Loucy (cell line): ENCODE data around the gene MYO5C.

Source experiments
- H2AFZ ChIP-seq: fragments of 200-600 bp; sonication (generic); 2 replicates; pipeline ENCODE4 v1.6.0; 2016; ENCODE audit warnings: antibody characterized with exemption, mild to moderate bottlenecking, low read length, moderate library complexity
- H3F3A ChIP-seq: fragments of 200-600 bp; 2 replicates; pipeline ENCODE4 v1.6.0; 2016; ENCODE audit warnings: antibody characterized with exemption, low read depth, mild to moderate bottlenecking
- H3K27me3 ChIP-seq: fragments of 200-600 bp; sonication (generic); 2 replicates; pipeline ENCODE4 v1.6.1; 2014; ENCODE audit warnings: low read length, mild to moderate bottlenecking; ENCODE audit not compliant: insufficient read depth, poor library complexity, severe bottlenecking
- H3K36me3 ChIP-seq: fragments of 200-600 bp; sonication (generic); 2 replicates; pipeline ENCODE4 v1.6.1; 2016; ENCODE audit warnings: low read length; ENCODE audit not compliant: insufficient read depth
- H3K4me1 ChIP-seq: fragments of 200-600 bp; sonication (generic); 2 replicates; pipeline ENCODE4 v1.5.1; 2014; ENCODE audit warnings: low read length, mild to moderate bottlenecking; ENCODE audit not compliant: insufficient read depth, poor library complexity, severe bottlenecking
- H3K4me2 ChIP-seq: fragments of 200-600 bp; sonication (generic); 2 replicates; pipeline ENCODE4 v1.6.0; 2014; ENCODE audit warnings: antibody characterized with exemption, low read length, low read depth, mild to moderate bottlenecking; ENCODE audit not compliant: poor library complexity, severe bottlenecking
- H3K4me3 ChIP-seq: fragments of 200-600 bp; sonication (generic); 2 replicates; pipeline ENCODE4 v1.5.1; 2014; ENCODE audit warnings: low read length, mild to moderate bottlenecking, mixed read lengths; ENCODE audit not compliant: poor library complexity, severe bottlenecking
- H3K79me2 ChIP-seq: fragments of 200-600 bp; sonication (generic); 2 replicates; pipeline ENCODE4 v1.6.1; 2014; ENCODE audit warnings: low read length; ENCODE audit not compliant: insufficient read depth
- H3K9ac ChIP-seq: fragments of 200-600 bp; sonication (generic); 2 replicates; pipeline ENCODE4 v1.6.0; 2014; ENCODE audit warnings: mild to moderate bottlenecking, low read depth, low read length, moderate library complexity; ENCODE audit not compliant: poor library complexity, severe bottlenecking
- H3K9me2 ChIP-seq: fragments of 200-600 bp; sonication (generic); replicated peaks from 2 replicates; pipeline ENCODE4 v1.6.1; 2016; ENCODE audit warnings: low read depth, low read length, mixed read lengths
- H3K9me3 ChIP-seq: fragments of 200-600 bp; sonication (generic); 2 replicates; pipeline ENCODE4 v1.6.1; 2014; ENCODE audit warnings: mild to moderate bottlenecking, antibody characterized with exemption, low read length, low read depth; ENCODE audit not compliant: insufficient read depth
- H4K20me1 ChIP-seq: fragments of 200-600 bp; sonication (generic); 2 replicates; pipeline ENCODE4 v1.6.0; 2014; ENCODE audit warnings: antibody characterized with exemption, low read length, mild to moderate bottlenecking; ENCODE audit not compliant: insufficient read depth, poor library complexity, severe bottlenecking
- EZH2phosphoT487 ChIP-seq: fragments of 200-600 bp; IDR thresholded peaks from 2 replicates; pipeline ENCODE4 v1.6.1; 2018; ENCODE audit warnings: antibody characterized with exemption, mild to moderate bottlenecking, moderate library complexity, borderline replicate concordance
- TF ChIP-seq, protein P1 (sequence below): fragments of 200-600 bp; sonication (generic); conservative IDR thresholded peaks from 2 replicates; pipeline ENCODE4 v1.5.1; 2014; ENCODE audit warnings: mild to moderate bottlenecking, antibody characterized with exemption, low read length

Gene MYO5C

DNA sequence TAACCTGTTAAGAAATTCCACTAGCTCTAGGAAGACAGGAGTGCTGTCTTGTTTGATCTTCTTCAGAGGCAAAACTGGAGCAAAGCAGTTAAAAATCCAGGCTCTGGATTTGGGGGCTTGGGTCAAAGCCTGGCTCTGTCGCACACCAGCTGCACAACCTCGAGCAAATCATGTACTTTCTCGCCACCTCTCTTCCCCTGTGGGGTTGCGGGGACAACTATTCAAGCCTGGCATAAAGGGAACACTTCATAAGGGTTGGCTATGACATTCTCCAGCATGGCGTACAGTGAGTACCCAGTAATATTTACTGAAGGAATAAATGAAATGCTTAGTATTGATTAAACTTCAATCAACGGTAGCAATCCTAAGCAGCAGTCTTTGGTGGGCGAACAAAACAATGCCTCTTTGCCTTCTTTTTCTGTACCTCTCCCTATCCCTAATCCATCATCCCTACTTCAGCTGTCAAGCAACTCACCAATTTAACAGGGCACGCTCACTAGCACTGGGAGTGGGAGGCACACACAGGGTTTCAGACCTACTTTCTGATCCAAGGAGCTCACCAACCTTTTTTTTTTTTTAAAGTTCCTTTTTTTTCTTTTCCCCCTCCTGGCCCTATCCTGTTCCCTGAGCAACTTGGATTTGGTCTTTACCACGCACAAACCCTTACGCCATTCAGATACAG is 137.4 kb downstream of the MYO5C start:
- no peaks in the 10 kb centered on the region for H3K9me2 ChIP-seq
- H3F3A ChIP-seq = no peaks in the 10 kb centered on the region
- H3K4me1 ChIP-seq = peaks cover 16% of the 10 kb centered on the region
- H3K9me3 ChIP-seq = no peaks in the 10 kb centered on the region
- peaks cover 4% of the 10 kb centered on the region; the same call in 1 of the 2 replicates for H3K79me2 ChIP-seq
- H2AFZ ChIP-seq = no peak overlapping the region
- H3K9ac ChIP-seq = no peak overlapping the region
- H4K20me1 ChIP-seq = no peaks in the 10 kb centered on the region
- no peak for TF ChIP-seq EZH2phosphoT487
- TF ChIP-seq, protein P1, sequence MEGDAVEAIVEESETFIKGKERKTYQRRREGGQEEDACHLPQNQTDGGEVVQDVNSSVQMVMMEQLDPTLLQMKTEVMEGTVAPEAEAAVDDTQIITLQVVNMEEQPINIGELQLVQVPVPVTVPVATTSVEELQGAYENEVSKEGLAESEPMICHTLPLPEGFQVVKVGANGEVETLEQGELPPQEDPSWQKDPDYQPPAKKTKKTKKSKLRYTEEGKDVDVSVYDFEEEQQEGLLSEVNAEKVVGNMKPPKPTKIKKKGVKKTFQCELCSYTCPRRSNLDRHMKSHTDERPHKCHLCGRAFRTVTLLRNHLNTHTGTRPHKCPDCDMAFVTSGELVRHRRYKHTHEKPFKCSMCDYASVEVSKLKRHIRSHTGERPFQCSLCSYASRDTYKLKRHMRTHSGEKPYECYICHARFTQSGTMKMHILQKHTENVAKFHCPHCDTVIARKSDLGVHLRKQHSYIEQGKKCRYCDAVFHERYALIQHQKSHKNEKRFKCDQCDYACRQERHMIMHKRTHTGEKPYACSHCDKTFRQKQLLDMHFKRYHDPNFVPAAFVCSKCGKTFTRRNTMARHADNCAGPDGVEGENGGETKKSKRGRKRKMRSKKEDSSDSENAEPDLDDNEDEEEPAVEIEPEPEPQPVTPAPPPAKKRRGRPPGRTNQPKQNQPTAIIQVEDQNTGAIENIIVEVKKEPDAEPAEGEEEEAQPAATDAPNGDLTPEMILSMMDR = no peak
- H3K4me3 ChIP-seq = no peak overlapping the region
- no peaks in the 10 kb centered on the region for H3K27me3 ChIP-seq
- no peak overlapping the region for H3K4me2 ChIP-seq
- H3K36me3 ChIP-seq = peaks cover 23% of the 10 kb centered on the region; the same call in 1 of the 2 replicates

DNA sequence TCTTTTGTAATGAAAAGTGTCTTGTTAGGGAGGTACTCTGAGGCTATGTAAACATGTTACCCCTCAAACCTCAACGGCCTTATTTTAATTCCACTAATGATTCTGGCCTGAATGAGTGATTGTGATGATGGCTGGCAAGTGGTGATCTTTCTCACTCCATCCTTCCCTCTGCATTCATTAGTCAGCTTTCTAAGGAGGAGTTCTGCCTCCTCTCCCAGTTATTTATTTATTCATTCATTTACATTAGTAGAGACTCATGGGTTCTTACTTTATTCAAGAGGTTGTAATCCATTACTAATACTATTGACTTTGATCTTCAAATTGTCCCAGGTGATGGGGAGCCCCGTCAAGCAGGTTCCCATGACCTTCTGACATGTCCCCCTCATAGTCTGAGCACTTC is 139.7 kb downstream of the MYO5C start:
- no peaks in the 10 kb centered on the region for H4K20me1 ChIP-seq
- no peaks in the 10 kb centered on the region for H3K9me3 ChIP-seq
- no peak overlapping the region for H2AFZ ChIP-seq
- peaks cover 16% of the 10 kb centered on the region; the same call in 1 of the 2 replicates for H3K36me3 ChIP-seq
- no peaks in the 10 kb centered on the region for H3K9me2 ChIP-seq
- H3K79me2 ChIP-seq = no peaks in the 10 kb centered on the region; the same call in 1 of the 2 replicates
- no peaks in the 10 kb centered on the region for H3K27me3 ChIP-seq
- H3F3A ChIP-seq = no peaks in the 10 kb centered on the region
- H3K4me2 ChIP-seq = no peak overlapping the region
- H3K4me3 ChIP-seq = no peak overlapping the region
- peaks cover 16% of the 10 kb centered on the region for H3K4me1 ChIP-seq
- TF ChIP-seq EZH2phosphoT487 = no peak
- TF ChIP-seq, protein P1 = no peak
- no peak overlapping the region for H3K9ac ChIP-seq

DNA sequence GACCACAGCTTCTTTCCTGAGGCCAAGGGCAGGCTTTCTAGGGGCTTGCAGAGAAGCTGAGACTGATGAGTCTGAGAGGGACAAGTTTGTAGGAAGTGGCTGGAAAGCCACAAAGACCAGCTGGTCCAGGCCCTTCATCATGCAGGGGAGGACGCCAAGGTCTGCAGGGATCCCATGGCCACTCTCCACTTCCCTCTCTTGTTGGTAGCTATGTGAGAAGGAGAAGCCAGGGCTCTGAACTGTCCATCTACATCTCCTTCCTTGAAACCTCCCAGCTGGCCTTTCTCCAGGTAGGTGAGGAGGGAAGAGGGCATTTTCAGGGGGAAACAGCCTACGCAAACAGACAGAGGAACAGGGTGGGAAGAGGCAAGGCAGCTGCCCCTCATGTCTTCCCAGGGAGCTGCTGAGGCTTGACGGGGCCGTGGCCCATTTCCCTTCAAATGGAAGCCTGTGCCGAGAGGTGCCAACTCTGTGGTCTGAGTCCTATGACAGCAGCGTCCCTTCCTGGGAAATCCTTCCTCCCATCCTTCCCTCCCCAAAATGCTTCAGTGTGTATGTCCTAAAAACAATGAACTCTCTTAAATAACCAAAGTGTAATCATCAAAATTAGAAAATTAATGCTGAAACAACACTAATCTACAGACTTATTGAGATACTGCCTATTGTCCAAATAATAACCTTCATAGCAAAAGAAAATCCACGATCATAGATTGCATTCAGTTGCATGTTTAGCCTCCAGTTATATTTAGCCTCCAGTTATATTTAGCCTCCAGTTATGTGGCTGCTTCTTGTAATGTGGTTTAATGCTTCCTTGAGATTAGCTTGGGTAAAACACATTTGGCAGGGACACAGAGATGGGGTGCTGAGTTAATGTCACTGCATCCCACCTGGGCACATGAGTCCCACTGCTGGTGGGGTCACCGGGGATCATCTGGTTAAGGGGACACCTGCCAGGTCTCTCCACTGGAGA is 140.4 kb downstream of the MYO5C start:
- peak overlapping the region; percentile 21 for H3K9ac ChIP-seq
- no peaks in the 10 kb centered on the region for H3K27me3 ChIP-seq
- H3K36me3 ChIP-seq = peaks cover 17% of the 10 kb centered on the region; the same call in 1 of the 2 replicates
- no peak overlapping the region for H3K4me3 ChIP-seq
- H3K79me2 ChIP-seq = no peaks in the 10 kb centered on the region; the same call in 1 of the 2 replicates
- TF ChIP-seq, protein P1 = no peak
- TF ChIP-seq EZH2phosphoT487 = no peak
- no peaks in the 10 kb centered on the region for H3F3A ChIP-seq
- peaks cover 16% of the 10 kb centered on the region for H3K4me1 ChIP-seq
- no peaks in the 10 kb centered on the region for H3K9me3 ChIP-seq
- peak overlapping the region; percentile 37 for H3K4me2 ChIP-seq
- H3K9me2 ChIP-seq = no peaks in the 10 kb centered on the region
- no peaks in the 10 kb centered on the region for H4K20me1 ChIP-seq
- H2AFZ ChIP-seq = no peak overlapping the region
